Measurements from ENCODE around the gene ARHGAP32. TPM values are rescaled to one million over a fixed set of nuclear protein-coding genes. Genes with fewer than 3 reads are reported as not detected.

ARHGAP32 gene
- total RNA-seq, 1 experiment from 2014 or later: 27.8 TPM

DNA sequence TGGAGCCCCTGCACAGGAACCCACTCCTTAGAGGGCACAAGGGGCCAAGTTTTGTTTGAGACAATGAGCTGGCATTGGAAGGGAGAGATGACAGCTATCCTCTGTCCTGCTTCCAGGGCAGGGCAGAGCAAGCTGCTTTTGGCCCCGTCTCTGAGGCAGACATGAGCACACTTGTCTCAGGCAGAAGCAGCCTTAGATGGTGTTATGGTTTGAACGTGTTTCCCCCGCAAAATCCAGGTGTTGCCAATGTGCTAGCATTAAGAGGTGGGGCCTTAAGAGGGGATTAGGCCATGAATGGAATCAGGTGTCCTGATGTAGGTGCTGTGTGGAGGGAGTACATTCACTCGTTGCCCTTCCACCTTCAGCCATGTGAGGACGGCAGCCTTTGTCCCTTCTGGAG lies 252.0 kb downstream of the ARHGAP32 start (continued):
- TF ChIP-seq, protein P1, sequence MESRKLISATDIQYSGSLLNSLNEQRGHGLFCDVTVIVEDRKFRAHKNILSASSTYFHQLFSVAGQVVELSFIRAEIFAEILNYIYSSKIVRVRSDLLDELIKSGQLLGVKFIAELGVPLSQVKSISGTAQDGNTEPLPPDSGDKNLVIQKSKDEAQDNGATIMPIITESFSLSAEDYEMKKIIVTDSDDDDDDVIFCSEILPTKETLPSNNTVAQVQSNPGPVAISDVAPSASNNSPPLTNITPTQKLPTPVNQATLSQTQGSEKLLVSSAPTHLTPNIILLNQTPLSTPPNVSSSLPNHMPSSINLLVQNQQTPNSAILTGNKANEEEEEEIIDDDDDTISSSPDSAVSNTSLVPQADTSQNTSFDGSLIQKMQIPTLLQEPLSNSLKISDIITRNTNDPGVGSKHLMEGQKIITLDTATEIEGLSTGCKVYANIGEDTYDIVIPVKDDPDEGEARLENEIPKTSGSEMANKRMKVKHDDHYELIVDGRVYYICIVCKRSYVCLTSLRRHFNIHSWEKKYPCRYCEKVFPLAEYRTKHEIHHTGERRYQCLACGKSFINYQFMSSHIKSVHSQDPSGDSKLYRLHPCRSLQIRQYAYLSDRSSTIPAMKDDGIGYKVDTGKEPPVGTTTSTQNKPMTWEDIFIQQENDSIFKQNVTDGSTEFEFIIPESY (IDR thresholded peaks at IDR 0.05; ENCODE audit: extremely low read depth, insufficient replicate concordance, low read length): no peak
- no peak for TF ChIP-seq ELF1 (IDR thresholded peaks at IDR 0.05; ENCODE audit: borderline replicate concordance, low read depth)
- TF ChIP-seq EZH2 (IDR thresholded peaks at IDR 0.05): no peak

DNA sequence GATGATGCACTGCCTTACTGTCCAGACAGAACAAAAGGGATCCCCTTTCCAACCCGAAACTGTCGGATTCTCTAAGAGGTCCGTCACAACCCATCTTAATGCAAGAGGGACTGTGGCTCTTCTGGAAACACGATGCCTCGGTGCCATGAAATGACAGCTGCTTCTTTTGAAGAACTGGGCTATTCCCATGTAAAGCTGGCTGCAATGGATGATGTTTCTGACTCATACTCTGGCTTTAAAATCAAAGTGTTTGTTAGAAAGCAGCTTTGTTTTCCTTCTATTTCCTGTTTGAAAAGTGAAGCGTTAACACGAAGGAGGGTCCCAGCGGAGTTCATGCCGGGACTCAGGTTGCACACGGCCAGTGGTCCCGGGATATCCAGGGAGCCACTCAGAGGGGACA lies 252.5 kb downstream of the ARHGAP32 start:
- no peak overlapping the region for H2AFZ ChIP-seq (ENCODE audit: low read depth, low read length, poor library complexity, severe bottlenecking)
- no peak for TF ChIP-seq SRF (IDR thresholded peaks at IDR 0.05; ENCODE audit: low read depth)
- TF ChIP-seq, protein P2, sequence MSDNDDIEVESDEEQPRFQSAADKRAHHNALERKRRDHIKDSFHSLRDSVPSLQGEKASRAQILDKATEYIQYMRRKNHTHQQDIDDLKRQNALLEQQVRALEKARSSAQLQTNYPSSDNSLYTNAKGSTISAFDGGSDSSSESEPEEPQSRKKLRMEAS (IDR thresholded peaks at IDR 0.05): no peak
- TF ChIP-seq ZNF274 (IDR thresholded peaks at IDR 0.05; ENCODE audit: low read depth, low read length): no peak
- TF ChIP-seq EZH2 (IDR thresholded peaks at IDR 0.05): no peak
- no peak for TF ChIP-seq YY1 (IDR thresholded peaks at IDR 0.05; ENCODE audit: extremely low read depth, insufficient replicate concordance, low read depth, low read length)
- TF ChIP-seq ELF1 (IDR thresholded peaks at IDR 0.05; ENCODE audit: borderline replicate concordance, low read depth): no peak
- TF ChIP-seq ATF3 (IDR thresholded peaks at IDR 0.05): no peak
- no peak for TF ChIP-seq POLR2AphosphoS5 (IDR thresholded peaks at IDR 0.05; ENCODE audit: low read depth, low read length)
- no peak overlapping the region for H3K9ac ChIP-seq (ENCODE audit: low read length)
- H3K4me2 ChIP-seq (ENCODE audit: low read length): no peak overlapping the region
- intact Hi-C loops (cut with micrococcal nuclease): no loop called here
- ChIA-PET POLR2A (no interaction called here), CTCF (no interaction called here), RAD21 (ENCODE audit: low non-redundant PET in 1 of 2, low total read pairs in 2 of 2, uncharacterized antibody in 2 of 2, unreplicated experiment in 2 of 2) (no interaction called here)
- no peak for DNase-seq (ENCODE audit: low read depth, low spot score)
- no peaks in the 10 kb centered on the region for H3K27me3 ChIP-seq (ENCODE audit: insufficient read depth, low read length)
- no peaks in the 10 kb centered on the region for H3K4me1 ChIP-seq (ENCODE audit: control insufficient read depth in 1 of 2, insufficient read depth in 2 of 2, low read length in 2 of 2)
- no peaks in the 10 kb centered on the region for H3K36me3 ChIP-seq (ENCODE audit: control insufficient read depth in 1 of 2, insufficient read depth in 2 of 2, low read length in 2 of 2)
- BruUV-seq (replicated peaks): no TSS peak
- no peaks in the 10 kb centered on the region for H4K20me1 ChIP-seq (ENCODE audit: insufficient read depth)
- no peak overlapping the region for H3K4me3 ChIP-seq (replicated peaks in 1 of 2; ENCODE audit: low read depth in 1 of 2, low read length in 2 of 2)
- no peaks in the 10 kb centered on the region for H3K9me3 ChIP-seq (ENCODE audit: control insufficient read depth in 1 of 2, insufficient read depth in 1 of 2, low read depth in 1 of 2, low read length in 2 of 2)
- ATAC-seq: no peak
- H3K79me2 ChIP-seq (ENCODE audit: insufficient read depth, low read length): no peaks in the 10 kb centered on the region
- H3K9me2 ChIP-seq (ENCODE audit: insufficient read depth): no peaks in the 10 kb centered on the region
- no peak overlapping the region for H3K27ac ChIP-seq (ENCODE audit: low read depth, low read length)
